ENCODE results near the gene MACROD2.

MACROD2 gene

GRCh38 chr20:15544742-15545141, 1549.4 kb downstream of the MACROD2 start:
- DNase-seq (ENCODE audit: low spot score) = no peak
- Mint-ChIP-seq H3K9me3 (peaks cover 56% of the 10 kb centered on the region), H3K4me1 (ENCODE audit: low read depth) (no peaks in the 10 kb centered on the region), H3K27me3 (ENCODE audit: low read depth) (no peaks in the 10 kb centered on the region), H3K27ac (no peak overlapping the region), H3K4me3 (no peak overlapping the region), H3K36me3 (ENCODE audit: low read depth) (no peaks in the 10 kb centered on the region)

- Mint-ChIP-seq H3K27ac (no peak overlapping the region), H3K36me3 (ENCODE audit: low read depth) (no peaks in the 10 kb centered on the region), H3K4me1 (ENCODE audit: low read depth) (no peaks in the 10 kb centered on the region), H3K4me3 (no peak overlapping the region), H3K9me3 (peaks cover 46% of the 10 kb centered on the region), H3K27me3 (ENCODE audit: low read depth) (no peaks in the 10 kb centered on the region)
- no peak for DNase-seq (ENCODE audit: low spot score)
These were observed 1551.3 kb downstream of the MACROD2 start for GRCh38 chr20:15546525-15547023.

GRCh38 chr20:15547119-15547518, 1551.8 kb downstream of the MACROD2 start:
- no peaks in the 10 kb centered on the region for H3K27me3 Mint-ChIP-seq (ENCODE audit: low read depth)
- DNase-seq (ENCODE audit: low spot score) = no peak
- H3K36me3 Mint-ChIP-seq (ENCODE audit: low read depth) = no peaks in the 10 kb centered on the region
- H3K4me3 Mint-ChIP-seq = no peak overlapping the region
- H3K4me1 Mint-ChIP-seq (ENCODE audit: low read depth) = no peaks in the 10 kb centered on the region
- H3K9me3 Mint-ChIP-seq = peaks cover 43% of the 10 kb centered on the region
- no peak overlapping the region for H3K27ac Mint-ChIP-seq

- Mint-ChIP-seq H3K27me3 (ENCODE audit: low read depth) (no peaks in the 10 kb centered on the region), H3K9me3 (peaks cover 56% of the 10 kb centered on the region), H3K4me3 (no peak overlapping the region)
These were observed 1555.0 kb downstream of the MACROD2 start for GRCh38 chr20:15550116-15550870.

GRCh38 chr20:15555913-15556312, 1560.6 kb downstream of the MACROD2 start:
- Mint-ChIP-seq H3K27me3 (ENCODE audit: low read depth) (no peaks in the 10 kb centered on the region), H3K36me3 (ENCODE audit: low read depth) (no peaks in the 10 kb centered on the region), H3K27ac (no peak overlapping the region), H3K4me1 (ENCODE audit: low read depth) (no peaks in the 10 kb centered on the region), H3K4me3 (no peak overlapping the region), H3K9me3 (peaks cover 45% of the 10 kb centered on the region)
- DNase-seq (ENCODE audit: low spot score) = no peak

More at GRCh38 chr20:15550116-15550870, 1555.0 kb downstream of the MACROD2 start:
- no peak for DNase-seq (ENCODE audit: low spot score)
- no peaks in the 10 kb centered on the region for H3K4me1 Mint-ChIP-seq (ENCODE audit: low read depth)
- no peaks in the 10 kb centered on the region for H3K36me3 Mint-ChIP-seq (ENCODE audit: low read depth)
- H3K27ac Mint-ChIP-seq = no peak overlapping the region

- H3K4me3 Mint-ChIP-seq = no peak overlapping the region
- no peaks in the 10 kb centered on the region for H3K36me3 Mint-ChIP-seq (ENCODE audit: low read depth)
- H3K27ac Mint-ChIP-seq = no peak overlapping the region
- H3K27me3 Mint-ChIP-seq (ENCODE audit: low read depth) = no peaks in the 10 kb centered on the region
- DNase-seq (ENCODE audit: low spot score) = no peak
- no peaks in the 10 kb centered on the region for H3K4me1 Mint-ChIP-seq (ENCODE audit: low read depth)
- H3K9me3 Mint-ChIP-seq = peaks cover 45% of the 10 kb centered on the region
These were observed 1561.6 kb downstream of the MACROD2 start for GRCh38 chr20:15556869-15557268.

- H3K9me3 Mint-ChIP-seq = peaks cover 17% of the 10 kb centered on the region
- H3K4me3 Mint-ChIP-seq = no peak overlapping the region
- H3K27ac Mint-ChIP-seq = no peak overlapping the region
- DNase-seq (ENCODE audit: low spot score) = no peak
- H3K27me3 Mint-ChIP-seq (ENCODE audit: low read depth) = no peaks in the 10 kb centered on the region
- H3K4me1 Mint-ChIP-seq (ENCODE audit: low read depth) = no peaks in the 10 kb centered on the region
- H3K36me3 Mint-ChIP-seq (ENCODE audit: low read depth) = no peaks in the 10 kb centered on the region
These were observed 1565.8 kb downstream of the MACROD2 start for GRCh38 chr20:15561070-15561569.

- Mint-ChIP-seq H3K9me3 (peaks cover 19% of the 10 kb centered on the region), H3K27ac (no peak overlapping the region), H3K4me1 (ENCODE audit: low read depth) (no peaks in the 10 kb centered on the region), H3K36me3 (ENCODE audit: low read depth) (no peaks in the 10 kb centered on the region), H3K4me3 (no peak overlapping the region), H3K27me3 (ENCODE audit: low read depth) (no peaks in the 10 kb centered on the region)
- no peak for DNase-seq (ENCODE audit: low spot score)
These were observed 1566.5 kb downstream of the MACROD2 start for GRCh38 chr20:15561707-15562404.

- no peaks in the 10 kb centered on the region for H3K27me3 Mint-ChIP-seq (ENCODE audit: low read depth)
- H3K36me3 Mint-ChIP-seq (ENCODE audit: low read depth) = no peaks in the 10 kb centered on the region
- H3K27ac Mint-ChIP-seq = no peak overlapping the region
- no peaks in the 10 kb centered on the region for H3K4me1 Mint-ChIP-seq (ENCODE audit: low read depth)
- no peak overlapping the region for H3K4me3 Mint-ChIP-seq
- DNase-seq (ENCODE audit: low spot score) = no peak
- peaks cover 21% of the 10 kb centered on the region for H3K9me3 Mint-ChIP-seq
These were observed 1568.5 kb downstream of the MACROD2 start for GRCh38 chr20:15563836-15564235.

GRCh38 chr20:15564981-15565380, 1569.7 kb downstream of the MACROD2 start:
- DNase-seq (ENCODE audit: low spot score) = no peak
- Mint-ChIP-seq H3K4me3 (no peak overlapping the region), H3K27me3 (ENCODE audit: low read depth) (no peaks in the 10 kb centered on the region), H3K9me3 (peaks cover 14% of the 10 kb centered on the region), H3K36me3 (ENCODE audit: low read depth) (no peaks in the 10 kb centered on the region), H3K27ac (no peak overlapping the region), H3K4me1 (ENCODE audit: low read depth) (no peaks in the 10 kb centered on the region)

GRCh38 chr20:15565786-15566185, 1570.5 kb downstream of the MACROD2 start:
- H3K27ac Mint-ChIP-seq = no peak overlapping the region
- DNase-seq (ENCODE audit: low spot score) = no peak
- H3K4me1 Mint-ChIP-seq (ENCODE audit: low read depth) = no peaks in the 10 kb centered on the region
- H3K9me3 Mint-ChIP-seq = peaks cover 19% of the 10 kb centered on the region
- H3K4me3 Mint-ChIP-seq = no peak overlapping the region
- H3K27me3 Mint-ChIP-seq (ENCODE audit: low read depth) = no peaks in the 10 kb centered on the region
- H3K36me3 Mint-ChIP-seq (ENCODE audit: low read depth) = no peaks in the 10 kb centered on the region

- H3K27me3 Mint-ChIP-seq (ENCODE audit: low read depth) = no peaks in the 10 kb centered on the region
- H3K4me1 Mint-ChIP-seq (ENCODE audit: low read depth) = no peaks in the 10 kb centered on the region
- DNase-seq (ENCODE audit: low spot score) = no peak
- H3K36me3 Mint-ChIP-seq (ENCODE audit: low read depth) = no peaks in the 10 kb centered on the region
- H3K27ac Mint-ChIP-seq = no peak overlapping the region
- no peak overlapping the region for H3K4me3 Mint-ChIP-seq
- peaks cover 24% of the 10 kb centered on the region for H3K9me3 Mint-ChIP-seq
These were observed 1571.9 kb downstream of the MACROD2 start for GRCh38 chr20:15567219-15567618.

GRCh38 chr20:15570156-15570555, 1574.8 kb downstream of the MACROD2 start:
- no peak for DNase-seq (ENCODE audit: low spot score)
- no peaks in the 10 kb centered on the region for H3K36me3 Mint-ChIP-seq (ENCODE audit: low read depth)

GRCh38 chr20:15571056-15571455, 1575.7 kb downstream of the MACROD2 start:
- no peak overlapping the region for H3K4me3 Mint-ChIP-seq
- H3K9me3 Mint-ChIP-seq = peaks cover 29% of the 10 kb centered on the region
- H3K27ac Mint-ChIP-seq = no peak overlapping the region
- no peaks in the 10 kb centered on the region for H3K4me1 Mint-ChIP-seq (ENCODE audit: low read depth)
- no peak for DNase-seq (ENCODE audit: low spot score)
- no peaks in the 10 kb centered on the region for H3K36me3 Mint-ChIP-seq (ENCODE audit: low read depth)
- no peaks in the 10 kb centered on the region for H3K27me3 Mint-ChIP-seq (ENCODE audit: low read depth)

More at GRCh38 chr20:15570156-15570555, 1574.8 kb downstream of the MACROD2 start:
- H3K4me1 Mint-ChIP-seq (ENCODE audit: low read depth) = no peaks in the 10 kb centered on the region
- H3K4me3 Mint-ChIP-seq = no peak overlapping the region
- H3K27ac Mint-ChIP-seq = no peak overlapping the region
- H3K27me3 Mint-ChIP-seq (ENCODE audit: low read depth) = no peaks in the 10 kb centered on the region
- peaks cover 28% of the 10 kb centered on the region for H3K9me3 Mint-ChIP-seq
